ENCODE measurements around the gene LMNTD1. TPM values are rescaled to one million over a fixed set of nuclear protein-coding genes. Genes with fewer than 3 reads are reported as not detected.

The LMNTD1 gene
- total and polyA plus RNA-seq, 2 of the 4 experiments (the other 2 are of a cell fraction), result 1.5 to 4.3 TPM

- no peak overlapping the region for H4K5ac ChIP-seq (ENCODE audit: low read depth, low read length)
- H3K4me1 ChIP-seq (ENCODE audit: control insufficient read depth, insufficient read depth, low read length), result no peaks in the 10 kb centered on the region
- H3K36me3 ChIP-seq (ENCODE audit: control insufficient read depth, insufficient read depth, low read length), result no peaks in the 10 kb centered on the region
- BruUV-seq (replicated peaks), result no TSS peak
- H4K91ac ChIP-seq (ENCODE audit: insufficient read depth, low read depth, low read length), result no peak overlapping the region
- H3K27me3 ChIP-seq (ENCODE audit: control insufficient read depth, insufficient read depth, low read length), result no peaks in the 10 kb centered on the region
- H4K20me1 ChIP-seq (ENCODE audit: insufficient read depth, low read length), result no peaks in the 10 kb centered on the region
- DNase-seq (no peak), ATAC-seq (ENCODE audit: low read depth) (no peak)
- intact Hi-C loops (cut with micrococcal nuclease), result no loop called here
- no peak overlapping the region for H3K14ac ChIP-seq (replicated peaks; ENCODE audit: low read depth, low read length)
- H3K27ac ChIP-seq (ENCODE audit: insufficient read depth, low read length), result no peak overlapping the region
- H3K4me3 ChIP-seq (ENCODE audit: insufficient read depth, low read depth, low read length), result no peak overlapping the region
- 100% methylated on average over 4 of the region's 5 CpGs; no CpG with 5 or more reads in 1 of the 2 experiments for WGBS, 2 experiments (ENCODE audit: extremely low coverage in 2 of 2, insufficient read length in 1 of 2)
- no peak overlapping the region for H3K4ac ChIP-seq (ENCODE audit: low read depth, low read length)
- H2BK15ac ChIP-seq (ENCODE audit: low read depth, low read length), result no peak overlapping the region
- in situ Hi-C loops (cut with MboI; ENCODE audit: low sequenced_read_pairs), result no loop called here
- no peaks in the 10 kb centered on the region for H3K9me3 ChIP-seq (ENCODE audit: control insufficient read depth, insufficient read depth, low read length)
- no peak overlapping the region for H2AK9ac ChIP-seq (replicated peaks; ENCODE audit: low read depth, low read length, poor library complexity)
- dilution Hi-C loops (cut with HindIII; ENCODE audit: low sequenced_read_pairs, unreplicated experiment), result no loop called here
- no peak overlapping the region for H3K23ac ChIP-seq (ENCODE audit: low read depth, low read length)
- H4K8ac ChIP-seq (ENCODE audit: low read depth in 2 of 2, low read length in 2 of 2), result no peak overlapping the region
- no peak overlapping the region for H3K9ac ChIP-seq (ENCODE audit: low read depth, low read length)
- H3K79me1 ChIP-seq (ENCODE audit: low read depth in 1 of 2, low read length in 2 of 2), result no peaks in the 10 kb centered on the region
- no peak overlapping the region for H2AFZ ChIP-seq (replicated peaks; ENCODE audit: low read length, poor library complexity)
- ChIA-PET POLR2A (ENCODE audit: unreplicated experiment) (no interaction called here), CTCF (no interaction called here)
- H2BK120ac ChIP-seq (ENCODE audit: low read depth, low read length), result no peak overlapping the region
- TF ChIP-seq SMC3 (IDR thresholded peaks at IDR 0.05; ENCODE audit: low read depth, low read length) (no peak), ELK1 (IDR thresholded peaks at IDR 0.05; ENCODE audit: borderline replicate concordance, low read depth, low read length) (no peak), MAFK (IDR thresholded peaks at IDR 0.05; ENCODE audit: low read depth, low read length) (no peak), BHLHE40 (IDR thresholded peaks at IDR 0.05; ENCODE audit: low read depth, low read length) (no peak), MAZ (IDR thresholded peaks at IDR 0.05; ENCODE audit: borderline replicate concordance, low read depth, low read length) (no peak), NFE2L2 (IDR thresholded peaks at IDR 0.05; ENCODE audit: low read depth, low read length) (no peak), CEBPB (IDR thresholded peaks at IDR 0.05; ENCODE audit: low read depth, low read length) (no peak), POLR2A (IDR thresholded peaks at IDR 0.05; ENCODE audit: low read depth, low read length) (no peak), FOS (IDR thresholded peaks at IDR 0.05; ENCODE audit: low read depth, low read length) (no peak), RFX5 (IDR thresholded peaks at IDR 0.05; ENCODE audit: low read depth, low read length) (no peak), MXI1 (IDR thresholded peaks at IDR 0.05; ENCODE audit: borderline replicate concordance, low read depth, low read length) (no peak)
- TF ChIP-seq, protein P1, sequence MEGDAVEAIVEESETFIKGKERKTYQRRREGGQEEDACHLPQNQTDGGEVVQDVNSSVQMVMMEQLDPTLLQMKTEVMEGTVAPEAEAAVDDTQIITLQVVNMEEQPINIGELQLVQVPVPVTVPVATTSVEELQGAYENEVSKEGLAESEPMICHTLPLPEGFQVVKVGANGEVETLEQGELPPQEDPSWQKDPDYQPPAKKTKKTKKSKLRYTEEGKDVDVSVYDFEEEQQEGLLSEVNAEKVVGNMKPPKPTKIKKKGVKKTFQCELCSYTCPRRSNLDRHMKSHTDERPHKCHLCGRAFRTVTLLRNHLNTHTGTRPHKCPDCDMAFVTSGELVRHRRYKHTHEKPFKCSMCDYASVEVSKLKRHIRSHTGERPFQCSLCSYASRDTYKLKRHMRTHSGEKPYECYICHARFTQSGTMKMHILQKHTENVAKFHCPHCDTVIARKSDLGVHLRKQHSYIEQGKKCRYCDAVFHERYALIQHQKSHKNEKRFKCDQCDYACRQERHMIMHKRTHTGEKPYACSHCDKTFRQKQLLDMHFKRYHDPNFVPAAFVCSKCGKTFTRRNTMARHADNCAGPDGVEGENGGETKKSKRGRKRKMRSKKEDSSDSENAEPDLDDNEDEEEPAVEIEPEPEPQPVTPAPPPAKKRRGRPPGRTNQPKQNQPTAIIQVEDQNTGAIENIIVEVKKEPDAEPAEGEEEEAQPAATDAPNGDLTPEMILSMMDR (conservative IDR thresholded peaks at IDR 0.05; ENCODE audit: low read depth, low read length), result no peak
- H3K18ac ChIP-seq (ENCODE audit: low read depth, low read length), result no peak overlapping the region
- H2BK20ac ChIP-seq (ENCODE audit: low read depth, low read length), result no peak overlapping the region
- no peak overlapping the region for H2BK5ac ChIP-seq (ENCODE audit: low read depth, low read length, poor library complexity, severe bottlenecking)
- no peak overlapping the region for H3K4me2 ChIP-seq (ENCODE audit: low read depth, low read length)
- no peaks in the 10 kb centered on the region for H3K9me1 ChIP-seq (ENCODE audit: insufficient read depth, low read length)
- H3K56ac ChIP-seq (ENCODE audit: extremely low read depth, insufficient read depth, low read length), result no peak overlapping the region
- no peak overlapping the region for H2AK5ac ChIP-seq (ENCODE audit: low read depth, low read length)
Observed at GRCh38 chr12:25477217-25477616, 75.9 kb downstream of the LMNTD1 start.

Measured in IMR-90 (cell line).